Neural cell (in vitro differentiated cells): ENCODE data around the gene EHBP1.

Experiments used
- CTCF ChIP-seq: fragments of 450-650 bp; IDR thresholded peaks from 2 replicates; pipeline ENCODE4 v1.5.1; 2014; ENCODE audit warnings: antibody characterized with exemption, mild to moderate bottlenecking, moderate library complexity; ENCODE audit not compliant: poor library complexity, severe bottlenecking
- EZH2 ChIP-seq: fragments of 200-600, 300-800 bp; shearing (Covaris generic), sonication (generic); IDR thresholded peaks from 2 replicates; pipeline ENCODE4 v1.6.1; 2014; ENCODE audit warnings: antibody characterized with exemption, low read length, borderline replicate concordance, mild to moderate bottlenecking; ENCODE audit not compliant: insufficient read depth, poor library complexity, severe bottlenecking
- SMC3 ChIP-seq: fragments of 450-650 bp; conservative IDR thresholded peaks from 2 replicates; pipeline ENCODE4 v1.6.1; 2014; ENCODE audit warnings: antibody characterized with exemption, mild to moderate bottlenecking, moderate library complexity; ENCODE audit not compliant: poor library complexity
- TAF1 ChIP-seq: IDR thresholded peaks from 2 replicates; pipeline ENCODE4 v1.6.1; 2012; ENCODE audit warnings: low read depth

GRCh38 chr2:62724106-62724505 lies 18.6 kb downstream of the EHBP1 start:
- TF ChIP-seq CTCF = no peak
- TF ChIP-seq TAF1 = no peak
- no peak for TF ChIP-seq EZH2
- no peak for TF ChIP-seq SMC3
